Central memory CD4-positive, alpha-beta T cell (primary cell): ENCODE measurements around the gene PERM1.
"Not testable (repeated sequence)": the region's sequence is repeated elsewhere in the genome, so short reads cannot be mapped to it uniquely, and the experiment has no call there.

ENCODE experiments used
- DNase-seq: peaks from one replicate; pipeline ENCODE4 v3.0.0; 2022
- total RNA-seq, 3 experiments: gene quantifications; one replicate each; lab custom pipeline; 2026; lab: John Stamatoyannopoulos, UW

PERM1 gene
- 0 reads per million in 3 experiments for total RNA-seq

- no peak for DNase-seq
Measured at GRCh38 chr1:981955-982558, at the start of gene PERM1. PERM1 (minus strand) TSS chr1:982093; CDS start chr1:981029, 1,064 bp downstream.

- DNase-seq: not testable (repeated sequence)
Measured at GRCh38 chr1:1030867-1031658, 49.2 kb upstream of the PERM1 start.

DNA sequence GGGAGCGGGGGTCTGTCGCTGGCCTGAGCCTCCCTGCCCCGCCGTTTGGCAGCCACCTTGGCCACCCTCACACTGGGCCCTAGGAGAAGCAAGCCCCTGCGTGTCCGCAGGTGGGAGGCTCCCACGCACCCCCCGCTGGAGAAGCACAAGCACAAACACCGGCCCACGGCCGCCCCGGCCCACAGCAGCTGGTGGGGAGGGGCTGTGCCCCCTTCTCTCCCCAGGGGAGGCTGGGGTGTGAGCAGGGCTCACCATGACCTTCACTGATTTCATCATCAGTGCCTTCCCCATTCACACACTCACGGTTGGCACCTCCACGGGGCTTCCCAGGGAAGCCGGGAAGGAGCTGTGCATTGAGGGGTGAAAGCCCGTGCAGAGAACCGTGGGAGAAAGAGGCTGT is 45.9 kb upstream of the PERM1 start:
- DNase-seq: no peak

DNA sequence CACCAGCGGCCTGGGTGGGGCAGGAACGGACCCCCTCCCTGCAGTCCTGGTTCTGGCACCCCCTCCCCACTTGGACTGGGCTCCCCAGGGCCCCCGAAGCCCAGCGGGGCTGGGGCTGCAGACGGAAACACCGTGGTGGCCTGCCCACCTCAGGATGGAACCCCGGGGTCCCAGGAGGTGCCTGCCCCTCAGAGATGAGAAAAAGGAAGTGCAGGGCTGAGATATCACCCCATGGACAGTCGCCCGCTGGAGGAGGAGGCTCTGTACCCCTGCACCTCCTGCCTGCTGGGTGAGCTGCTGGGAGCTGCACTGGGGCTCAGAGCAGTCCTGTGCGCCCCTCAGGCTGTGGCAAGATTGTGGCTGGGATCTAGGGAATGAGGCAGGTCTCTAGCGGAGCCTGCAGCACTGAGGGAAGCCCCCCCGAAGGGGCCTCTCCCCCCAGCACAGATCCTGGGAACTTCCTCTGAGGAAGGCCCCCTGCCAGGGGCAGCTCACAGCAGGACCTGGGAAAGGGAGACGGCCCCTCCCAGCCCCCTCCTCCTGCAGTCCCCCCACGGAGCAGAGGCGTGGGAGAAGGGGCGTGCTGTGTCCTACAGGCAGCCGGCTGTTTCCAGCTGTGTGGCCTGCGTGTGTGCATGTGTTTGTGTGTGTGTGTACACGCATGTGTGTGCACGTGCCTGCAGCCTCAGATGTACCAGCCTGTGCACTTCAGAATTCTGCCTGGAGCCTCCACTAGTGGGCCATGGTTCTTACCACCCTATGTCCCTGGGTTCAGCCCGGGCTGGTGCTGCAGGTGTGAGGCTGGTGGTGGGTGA is 44.9 kb upstream of the PERM1 start:
- no peak for DNase-seq

GRCh38 chr1:1025730-1026129 is 43.8 kb upstream of the PERM1 start:
- no peak for DNase-seq

DNA sequence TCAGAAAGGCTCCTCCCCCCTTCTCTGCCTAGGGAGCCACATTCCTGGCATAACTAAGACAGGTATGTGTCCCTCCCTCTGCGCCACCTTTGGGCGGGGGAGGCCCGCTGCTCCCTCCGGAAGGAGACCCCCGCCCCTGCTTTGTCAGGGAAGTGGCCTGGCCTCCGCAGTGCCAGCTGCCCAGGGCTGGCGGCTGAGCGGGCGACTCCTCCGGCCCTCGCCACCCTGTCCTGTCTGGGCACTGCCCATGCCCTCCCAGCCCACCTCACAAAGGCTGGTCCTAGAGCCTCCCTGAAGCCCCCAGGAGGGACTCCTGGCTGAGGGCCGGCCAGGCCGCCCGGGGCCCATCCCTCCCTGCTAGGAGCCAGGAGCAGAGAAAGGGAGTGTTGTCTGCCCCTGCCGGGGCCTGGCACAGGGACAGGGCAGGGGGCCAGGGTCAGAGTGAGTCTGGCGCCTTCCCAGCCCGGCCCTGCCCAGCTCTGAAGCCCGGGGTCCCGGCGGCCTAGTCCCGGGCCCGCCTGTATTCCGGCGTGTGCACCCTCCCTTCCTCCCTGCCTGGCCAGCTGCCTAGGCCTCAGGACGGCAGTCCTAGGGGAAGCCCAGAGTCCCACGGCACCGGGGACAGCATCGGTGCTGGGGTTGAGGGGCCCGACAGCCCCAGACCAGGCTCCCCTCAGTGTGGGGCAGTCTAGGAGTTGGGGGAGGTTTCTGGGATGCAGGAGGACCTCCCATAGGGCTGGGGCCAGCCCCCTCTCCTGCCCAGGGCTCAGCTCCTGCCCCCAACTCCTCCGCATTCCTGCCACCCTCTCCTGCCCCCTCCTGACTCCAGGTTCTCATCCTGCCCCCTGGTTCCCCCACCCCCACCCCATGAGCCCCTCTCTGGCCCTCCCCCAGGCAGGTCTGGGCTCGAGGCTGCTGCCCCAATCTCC is 43.1 kb upstream of the PERM1 start:
- no peak for DNase-seq

DNA sequence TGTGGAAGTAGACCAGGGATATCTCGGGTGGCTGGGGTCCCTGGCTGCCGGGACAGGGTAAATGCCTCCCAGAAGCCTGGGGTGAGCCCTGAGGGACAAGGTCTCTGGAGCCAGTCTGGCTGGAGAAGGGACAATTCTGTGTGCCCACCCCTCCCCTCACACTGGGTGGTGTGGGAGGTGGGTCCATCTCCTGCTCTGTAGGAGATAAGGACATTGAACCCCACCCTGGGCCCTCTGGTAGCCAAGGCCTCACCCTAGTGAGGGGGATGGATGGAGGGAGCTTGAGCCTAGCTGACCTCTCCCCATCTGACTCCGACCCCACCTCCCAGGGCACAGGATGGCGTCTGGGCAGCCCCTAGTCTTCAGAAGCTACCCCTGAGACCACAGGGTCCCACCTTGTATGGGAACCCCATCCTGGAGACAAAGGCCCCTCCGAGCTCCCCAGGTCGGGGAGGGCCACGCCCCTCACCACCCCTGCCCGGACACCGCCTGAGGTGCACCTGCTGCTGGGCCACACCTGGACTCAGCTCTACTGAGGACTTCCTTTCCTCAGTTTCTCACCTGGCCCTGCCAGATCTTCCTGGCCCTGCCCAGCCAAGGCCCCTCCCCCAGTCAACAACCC is 42.4 kb upstream of the PERM1 start:
- DNase-seq: no peak

DNA sequence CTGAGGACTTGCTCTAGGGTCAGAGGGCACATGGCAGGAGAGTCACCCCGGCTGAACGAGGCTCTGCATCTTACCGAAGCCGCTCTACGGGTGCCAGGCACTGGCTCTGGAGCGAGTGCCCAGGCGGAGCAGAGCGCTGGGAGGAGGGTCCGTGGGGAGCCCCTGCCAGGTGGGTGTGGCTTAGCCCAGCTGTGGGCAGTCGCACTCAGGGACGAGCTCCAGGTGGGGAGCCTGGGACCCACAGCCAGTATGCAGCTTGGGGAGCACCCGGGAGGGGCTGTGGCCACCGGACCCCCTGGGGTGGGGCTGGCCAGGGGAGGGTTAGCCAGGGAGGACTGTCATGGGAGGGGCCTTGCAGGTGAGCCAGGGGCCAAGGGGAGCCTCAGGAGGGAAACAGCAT is 41.8 kb upstream of the PERM1 start:
- no peak for DNase-seq

DNA sequence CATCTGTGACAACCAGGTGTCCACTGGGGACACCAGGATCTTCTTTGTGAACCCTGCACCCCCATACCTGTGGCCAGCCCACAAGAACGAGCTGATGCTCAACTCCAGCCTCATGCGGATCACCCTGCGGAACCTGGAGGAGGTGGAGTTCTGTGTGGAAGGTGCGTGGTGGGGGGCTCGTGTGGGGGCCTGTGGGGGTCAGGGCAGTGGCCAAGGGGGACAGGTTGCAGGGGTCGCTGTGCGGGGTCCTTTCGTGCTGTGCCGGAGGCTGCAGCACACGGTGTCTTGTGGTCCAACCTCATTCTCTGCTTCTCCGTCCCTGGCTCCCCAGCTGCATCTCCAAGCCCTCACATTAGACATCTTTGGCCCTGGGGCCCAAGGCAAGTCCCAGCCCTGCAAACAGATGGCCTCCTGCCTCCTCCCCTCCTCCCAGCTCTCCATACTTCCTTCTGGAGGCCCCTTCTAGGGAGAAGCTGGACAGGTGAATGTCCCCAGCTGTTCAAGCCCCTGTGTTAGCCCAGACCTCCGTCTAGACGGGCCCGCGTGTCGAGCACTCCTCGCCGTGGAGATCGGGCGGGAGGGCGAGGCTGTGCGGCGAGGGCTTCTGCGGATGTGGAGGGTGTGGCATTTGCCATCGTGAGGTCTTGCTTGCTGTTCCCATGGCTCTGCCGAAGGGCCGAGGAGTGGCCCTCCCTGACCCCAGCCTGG is 40.6 kb upstream of the PERM1 start:
- no peak for DNase-seq

- no peak for DNase-seq
Measured at GRCh38 chr1:1021920-1022259, 40.0 kb upstream of the PERM1 start.

DNA sequence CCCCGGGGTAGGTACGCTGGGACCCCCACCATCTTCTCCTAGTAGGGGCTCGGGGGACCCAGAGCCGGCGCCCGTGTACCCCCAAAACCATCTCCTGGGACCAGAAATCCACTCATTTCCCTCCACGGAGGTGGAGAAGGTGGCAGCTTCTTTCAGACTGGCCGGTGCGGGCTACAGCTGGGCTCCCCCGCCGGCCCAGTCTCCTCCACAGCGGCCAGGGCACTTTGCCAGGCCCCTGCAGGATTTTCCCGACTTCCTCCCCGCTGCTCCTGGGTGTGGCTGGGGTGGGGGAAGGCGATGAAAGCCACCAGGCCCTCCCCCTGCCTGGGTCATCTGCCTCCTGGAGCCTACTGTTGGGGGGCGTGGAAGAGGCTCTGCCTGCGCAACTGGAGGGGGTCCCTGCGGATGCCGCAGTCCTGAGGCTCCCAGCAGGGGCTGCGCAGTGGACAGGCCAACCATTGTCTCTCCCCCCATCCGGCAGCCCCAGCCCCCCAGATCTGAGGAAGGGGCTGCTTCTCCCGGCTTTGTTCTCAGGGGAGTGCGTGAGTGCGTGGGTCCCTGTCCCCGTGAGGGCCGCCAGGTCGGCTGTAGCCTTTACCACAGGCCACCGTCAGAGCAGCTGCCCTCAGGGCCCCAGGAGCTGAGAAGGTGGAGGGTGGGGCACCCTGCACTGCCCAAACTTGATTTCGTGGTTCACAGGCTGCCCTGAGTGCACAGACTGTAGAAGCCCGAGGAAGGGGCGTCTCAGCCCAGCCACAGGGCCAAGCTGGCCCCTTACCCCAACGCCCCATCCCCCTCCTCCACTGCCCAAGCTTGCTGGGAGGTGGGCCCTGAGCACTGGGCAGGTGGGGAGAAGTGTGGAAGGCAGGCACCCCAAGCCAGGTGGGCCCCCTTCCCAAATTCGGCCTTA is 39.4 kb upstream of the PERM1 start:
- no peak for DNase-seq

DNA sequence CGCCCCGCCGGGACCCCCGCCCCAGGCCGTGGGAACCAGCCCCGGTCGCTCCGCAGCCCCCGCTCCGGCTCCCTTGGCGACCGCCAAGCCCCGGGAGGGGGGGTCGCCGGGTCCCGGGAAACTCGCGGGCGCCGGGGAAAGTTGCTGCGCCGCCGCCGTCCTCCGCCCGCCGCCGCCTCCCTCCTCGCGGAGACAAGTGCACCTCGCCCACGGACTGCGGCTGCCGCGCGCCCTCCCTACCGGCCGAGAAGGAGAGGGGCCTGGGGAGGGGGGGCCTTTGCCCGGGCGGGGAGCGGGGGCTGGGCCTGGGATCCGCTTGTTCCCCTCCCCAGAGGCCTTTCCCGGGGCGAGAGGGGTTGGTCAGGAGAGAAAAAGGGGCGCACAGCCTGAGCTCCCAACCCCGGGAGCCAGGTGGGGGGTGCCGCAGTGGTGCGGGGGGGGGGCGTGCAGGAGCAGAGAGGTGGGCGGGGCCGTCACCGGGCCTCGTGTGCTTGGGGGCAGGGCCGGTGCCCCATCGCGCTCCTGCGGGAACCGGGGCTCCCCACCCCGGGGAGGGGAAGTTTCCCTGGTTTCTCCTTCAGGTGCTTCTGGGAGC is 38.6 kb upstream of the PERM1 start:
- DNase-seq: no peak

GRCh38 chr1:1020000-1020404 is 38.1 kb upstream of the PERM1 start, which contains the start of gene AGRN:
AGRN (plus strand) TSS chr1:1020120; CDS start chr1:1020173, 53 bp downstream.
- DNase-seq: no peak

DNA sequence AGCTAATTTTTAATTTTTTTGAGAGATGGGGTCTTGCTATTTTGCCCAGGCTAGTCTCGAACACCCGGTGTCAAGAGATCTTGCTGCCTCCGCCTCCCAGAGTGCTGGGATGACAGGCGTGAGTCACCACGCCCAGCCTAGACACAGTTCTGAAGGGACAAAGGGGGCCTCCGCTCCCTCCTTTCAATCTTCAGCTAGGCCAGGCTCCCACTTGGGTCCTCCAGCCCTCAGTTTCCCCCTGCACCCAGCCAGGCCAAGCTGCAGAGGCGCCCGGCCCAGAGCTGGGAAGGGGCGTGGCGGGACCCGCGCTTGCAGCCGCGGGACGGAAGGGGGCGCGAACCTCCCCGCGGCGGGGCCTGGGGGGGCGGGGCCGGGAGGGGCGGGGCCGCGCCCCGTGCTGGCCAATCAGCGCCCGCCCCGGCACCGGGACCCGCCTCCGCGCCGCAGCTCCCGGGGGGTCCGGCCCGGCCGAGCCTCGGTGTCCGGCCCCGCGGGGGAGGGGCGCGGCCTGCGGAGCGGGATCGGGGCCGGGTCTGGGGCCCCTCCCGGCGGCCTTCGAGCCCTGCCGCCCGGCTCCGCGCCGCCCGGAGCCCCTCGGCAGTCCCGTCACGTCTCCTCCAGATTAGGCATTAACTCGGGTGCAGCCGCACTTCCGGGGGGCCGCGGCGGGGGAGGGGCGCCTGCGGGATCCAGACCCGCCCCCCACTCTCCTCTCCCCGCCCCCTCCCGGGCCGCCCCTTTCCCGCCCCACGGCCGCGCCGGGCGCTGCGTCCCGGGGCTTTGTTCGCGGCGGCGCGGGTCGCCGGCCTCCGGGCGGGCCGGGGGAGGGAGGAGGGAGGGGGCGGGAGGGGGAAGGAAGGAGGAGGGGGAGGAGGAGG is 37.5 kb upstream of the PERM1 start:
- DNase-seq: peak; percentile 71

DNA sequence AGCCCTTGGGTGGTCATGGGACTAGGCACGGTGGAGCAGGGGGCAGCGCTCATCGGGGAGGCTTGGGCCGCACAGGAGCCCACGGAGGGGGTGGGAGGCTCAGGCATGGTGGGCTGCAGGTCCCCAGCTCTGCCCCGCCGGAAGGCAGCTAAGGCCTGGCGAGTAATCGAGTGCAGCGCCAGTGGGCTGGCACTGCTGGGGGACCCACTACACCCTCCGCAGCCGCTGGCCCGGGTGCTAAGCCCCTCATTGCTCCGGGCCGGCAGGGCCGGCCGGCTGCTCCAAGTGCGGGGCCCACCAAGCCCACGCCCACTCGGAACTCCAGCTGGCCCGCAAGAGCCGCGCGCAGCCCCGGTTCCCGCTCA is 36.4 kb upstream of the PERM1 start:
- DNase-seq: not testable (repeated sequence)

DNA sequence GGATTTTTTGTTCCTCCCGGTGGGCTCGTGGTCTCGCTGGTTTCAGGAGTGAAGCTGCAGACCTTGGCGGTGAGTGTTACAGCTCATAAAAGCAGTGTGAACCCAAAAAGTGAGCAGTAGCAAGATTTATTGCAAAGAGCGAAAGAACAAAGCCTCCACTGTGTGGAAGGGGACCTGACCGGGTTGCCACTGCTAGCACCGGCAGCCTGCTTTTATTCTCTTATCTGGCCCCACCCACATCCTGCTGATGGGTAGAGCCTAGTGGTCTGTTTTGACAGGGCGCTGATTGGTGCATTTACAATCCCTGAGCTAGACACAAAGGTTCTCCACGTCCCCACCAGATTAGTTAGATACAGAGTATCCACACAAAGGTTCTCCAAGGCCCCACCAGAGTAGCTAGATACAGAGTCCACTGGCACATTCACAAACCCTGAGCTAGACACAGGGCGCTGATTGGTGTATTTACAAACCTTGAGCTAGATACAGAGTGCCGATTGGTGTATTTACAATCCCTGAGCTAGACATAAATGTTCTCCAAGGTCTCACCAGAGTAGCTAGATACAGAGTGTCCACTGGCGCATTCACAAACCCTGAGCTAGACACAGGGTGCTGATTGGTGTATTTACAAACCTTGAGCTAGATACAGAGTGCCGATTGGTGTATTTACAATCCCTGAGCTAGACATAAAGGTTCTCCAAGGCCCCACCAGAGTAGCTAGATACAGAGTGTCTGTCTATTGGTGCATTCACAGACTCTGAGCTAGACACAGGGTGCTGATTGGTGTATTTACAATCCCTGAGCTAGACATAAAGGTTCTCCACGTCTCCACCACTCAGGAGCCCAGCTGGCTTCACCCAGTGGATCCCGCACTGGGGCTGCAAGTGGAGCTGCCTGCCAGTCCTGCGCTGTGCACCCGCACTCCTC is 35.8 kb upstream of the PERM1 start:
- not testable (repeated sequence) for DNase-seq
